Mesendoderm (in vitro differentiated cells): ENCODE results near the gene RPL3.

Experiments used
- DNase-seq: peaks from one replicate; pipeline ENCODE4 v3.0.0; 2013
- H2AK5ac ChIP-seq: 2 replicates; pipeline ENCODE4 v1.6.1; 2013; ENCODE audit warnings: low read length, inconsistent platforms
- H2BK120ac ChIP-seq: 2 replicates; pipeline ENCODE4 v1.6.1; 2013; ENCODE audit warnings: low read depth, mild to moderate bottlenecking, low read length, moderate library complexity, mixed read lengths
- H2BK15ac ChIP-seq: replicated peaks from 2 replicates; pipeline ENCODE4 v1.6.1; 2013; ENCODE audit warnings: low read depth, mild to moderate bottlenecking, moderate library complexity
- H2BK5ac ChIP-seq: 2 replicates; pipeline ENCODE4 v1.6.1; 2013; ENCODE audit warnings: low read length, inconsistent platforms
- H3K18ac ChIP-seq: 2 replicates; pipeline ENCODE4 v1.6.1; 2013; ENCODE audit warnings: mild to moderate bottlenecking, low read length, mixed read lengths
- H3K23ac ChIP-seq: one replicate; pipeline ENCODE4 v1.6.1; 2013; ENCODE audit warnings: low read length
- H3K27ac ChIP-seq: 2 replicates; pipeline ENCODE4 v1.5.1; 2013; ENCODE audit warnings: low read depth, mild to moderate bottlenecking, inconsistent platforms, low read length, moderate library complexity
- H3K27me3 ChIP-seq: 2 replicates; pipeline ENCODE4 v1.6.1; 2013; ENCODE audit warnings: low read length, control low read depth, mild to moderate bottlenecking, inconsistent platforms; ENCODE audit not compliant: insufficient read depth, poor library complexity
- H3K36me3 ChIP-seq: 2 replicates; pipeline ENCODE4 v1.6.1; 2013; ENCODE audit warnings: low read length, inconsistent platforms; ENCODE audit not compliant: control insufficient read depth, insufficient read depth
- H3K4ac ChIP-seq: one replicate; pipeline ENCODE4 v1.6.1; 2013; ENCODE audit warnings: low read depth, mild to moderate bottlenecking, low read length, moderate library complexity
- H3K4me1 ChIP-seq: 2 replicates; pipeline ENCODE4 v1.6.1; 2013; ENCODE audit warnings: low read depth, low read length, inconsistent platforms; ENCODE audit not compliant: control insufficient read depth
- H3K4me2 ChIP-seq: 2 replicates; pipeline ENCODE4 v1.6.1; 2013; ENCODE audit warnings: low read length
- H3K4me3 ChIP-seq: 2 replicates; pipeline ENCODE4 v1.5.1; 2013; ENCODE audit warnings: mild to moderate bottlenecking, low read length
- H3K56ac ChIP-seq: one replicate; pipeline ENCODE4 v1.6.1; 2013; ENCODE audit warnings: low read length
- H3K79me1 ChIP-seq: 2 replicates; pipeline ENCODE4 v1.6.1; 2013; ENCODE audit warnings: low read length, inconsistent platforms
- H3K79me2 ChIP-seq: 2 replicates; pipeline ENCODE4 v1.6.1; 2013; ENCODE audit warnings: mild to moderate bottlenecking, low read length; ENCODE audit not compliant: control insufficient read depth, insufficient read depth
- H3K9ac ChIP-seq: 2 replicates; pipeline ENCODE4 v1.6.1; 2013; ENCODE audit warnings: low read length, inconsistent platforms
- H4K5ac ChIP-seq: one replicate; pipeline ENCODE4 v1.6.1; 2013; ENCODE audit warnings: low read length
- H4K8ac ChIP-seq: one replicate; pipeline ENCODE4 v1.6.1; 2013; ENCODE audit warnings: low read depth, mild to moderate bottlenecking, control low read depth, low read length, moderate library complexity
- whole genome bisulfite sequencing: extraction: QIAGEN DNeasy Blood & Tissue Kit; methylation state at CpG from one replicate; pipeline ENCODE4 v1.1.7; 2013; ENCODE audit warnings: low lambda C conversion rate, missing lambda C conversion rate; ENCODE audit not compliant: insufficient coverage; ENCODE audit errors: extremely low coverage; 5-methylcytosine and 5-hydroxymethylcytosine counted together

Gene RPL3

GRCh38 chr22:39273950-39274887 lies 45.2 kb downstream of the RPL3 start:
- Histone ChIP-seq H3K4me2 (no peak overlapping the region), H2BK15ac (no peak overlapping the region), H3K56ac (no peak overlapping the region), H3K79me1 (no peaks in the 10 kb centered on the region), H3K27ac (no peak overlapping the region), H3K4me3 (no peak overlapping the region), H3K36me3 (no peaks in the 10 kb centered on the region), H3K4me1 (no peaks in the 10 kb centered on the region), H3K9ac (no peak overlapping the region), H3K23ac (no peak overlapping the region), H3K79me2 (no peaks in the 10 kb centered on the region), H2AK5ac (no peak overlapping the region), H4K5ac (no peak overlapping the region), H3K27me3 (no peaks in the 10 kb centered on the region), H3K4ac (no peak overlapping the region), H2BK5ac (no peak overlapping the region), H2BK120ac (no peak overlapping the region), H4K8ac (no peak overlapping the region), H3K18ac (no peak overlapping the region)
- DNase-seq: no peak
- no CpG with 5 or more reads among the region's 17 CpGs for WGBS

- H2BK120ac ChIP-seq: no peak overlapping the region
- no peaks in the 10 kb centered on the region for H3K36me3 ChIP-seq
- no peak overlapping the region for H3K4ac ChIP-seq
- no peak overlapping the region for H4K8ac ChIP-seq
- no peak overlapping the region for H3K18ac ChIP-seq
- no peak overlapping the region for H2AK5ac ChIP-seq
- H3K27me3 ChIP-seq: no peaks in the 10 kb centered on the region
- no peak overlapping the region for H3K4me3 ChIP-seq
- no peak overlapping the region for H3K9ac ChIP-seq
- no peak for DNase-seq
- H2BK5ac ChIP-seq: no peak overlapping the region
- H3K79me2 ChIP-seq: no peaks in the 10 kb centered on the region
- no peaks in the 10 kb centered on the region for H3K4me1 ChIP-seq
- no peak overlapping the region for H4K5ac ChIP-seq
- H3K56ac ChIP-seq: no peak overlapping the region
- H3K23ac ChIP-seq: no peak overlapping the region
- no peak overlapping the region for H2BK15ac ChIP-seq
- no peak overlapping the region for H3K4me2 ChIP-seq
- H3K27ac ChIP-seq: no peak overlapping the region
- no peaks in the 10 kb centered on the region for H3K79me1 ChIP-seq
- WGBS: no CpG with 5 or more reads among the region's 9 CpGs
These were observed 48.6 kb downstream of the RPL3 start for GRCh38 chr22:39270792-39271191.

GRCh38 chr22:39270280-39270679 lies 49.1 kb downstream of the RPL3 start:
- Histone ChIP-seq H3K27me3 (no peaks in the 10 kb centered on the region), H2BK120ac (no peak overlapping the region), H3K36me3 (no peaks in the 10 kb centered on the region), H3K23ac (no peak overlapping the region), H3K56ac (no peak overlapping the region), H2BK15ac (no peak overlapping the region), H3K4me2 (no peak overlapping the region), H2BK5ac (no peak overlapping the region), H2AK5ac (no peak overlapping the region), H3K27ac (no peak overlapping the region), H4K8ac (no peak overlapping the region), H3K79me1 (no peaks in the 10 kb centered on the region), H3K79me2 (no peaks in the 10 kb centered on the region), H3K4me1 (no peaks in the 10 kb centered on the region), H3K4me3 (no peak overlapping the region), H3K9ac (no peak overlapping the region), H4K5ac (no peak overlapping the region), H3K18ac (no peak overlapping the region), H3K4ac (no peak overlapping the region)
- no CpG with 5 or more reads among the region's 5 CpGs for WGBS
- DNase-seq: no peak

GRCh38 chr22:39269095-39269790 lies 50.2 kb downstream of the RPL3 start:
- H3K27ac ChIP-seq: no peak overlapping the region
- no CpG with 5 or more reads among the region's 11 CpGs for WGBS
- H3K36me3 ChIP-seq: no peaks in the 10 kb centered on the region
- no peaks in the 10 kb centered on the region for H3K27me3 ChIP-seq
- no peak overlapping the region for H3K9ac ChIP-seq
- no peak for DNase-seq
- no peak overlapping the region for H2BK15ac ChIP-seq
- H2BK5ac ChIP-seq: no peak overlapping the region
- H4K8ac ChIP-seq: no peak overlapping the region
- H2AK5ac ChIP-seq: no peak overlapping the region
- H3K56ac ChIP-seq: no peak overlapping the region
- no peak overlapping the region for H4K5ac ChIP-seq
- H3K79me1 ChIP-seq: no peaks in the 10 kb centered on the region
- H3K79me2 ChIP-seq: no peaks in the 10 kb centered on the region
- no peak overlapping the region for H3K18ac ChIP-seq
- no peak overlapping the region for H2BK120ac ChIP-seq
- no peak overlapping the region for H3K4me2 ChIP-seq
- H3K23ac ChIP-seq: no peak overlapping the region
- H3K4me3 ChIP-seq: no peak overlapping the region
- no peak overlapping the region for H3K4ac ChIP-seq
- H3K4me1 ChIP-seq: no peaks in the 10 kb centered on the region

GRCh38 chr22:39268645-39269044 lies 50.8 kb downstream of the RPL3 start:
- Histone ChIP-seq H3K18ac (no peak overlapping the region), H3K9ac (no peak overlapping the region), H3K23ac (no peak overlapping the region), H3K27ac (no peak overlapping the region), H2BK5ac (no peak overlapping the region), H4K5ac (no peak overlapping the region), H3K4me2 (no peak overlapping the region), H3K27me3 (no peaks in the 10 kb centered on the region), H2AK5ac (no peak overlapping the region), H3K4me1 (no peaks in the 10 kb centered on the region), H3K79me1 (no peaks in the 10 kb centered on the region), H2BK15ac (no peak overlapping the region), H2BK120ac (no peak overlapping the region), H3K56ac (no peak overlapping the region), H3K4me3 (no peak overlapping the region), H3K4ac (no peak overlapping the region), H3K79me2 (no peaks in the 10 kb centered on the region), H4K8ac (no peak overlapping the region), H3K36me3 (no peaks in the 10 kb centered on the region)
- DNase-seq: no peak
- WGBS: no CpG with 5 or more reads among the region's 7 CpGs
